DOHH2 (cell line): ENCODE data around the gene CEP112.

ENCODE experiments used
- CTCF ChIP-seq: fragments of 200-600 bp; sonication (generic); IDR thresholded peaks from one replicate; pipeline ENCODE4 v1.5.1; 2014; ENCODE audit warnings: antibody characterized with exemption, mild to moderate bottlenecking, low read depth, low read length; ENCODE audit not compliant: poor library complexity, severe bottlenecking
- EZH2phosphoT487 ChIP-seq: fragments of 200-600 bp; sonication (generic); IDR thresholded peaks from 2 replicates; pipeline ENCODE4 v1.6.1; 2017; ENCODE audit warnings: borderline replicate concordance, mild to moderate bottlenecking, antibody characterized with exemption, low read length, moderate library complexity, mixed read lengths

- TF ChIP-seq CTCF (no peak), EZH2phosphoT487 (no peak)
Observed at GRCh38 chr17:65678546-65678945, 513.4 kb downstream of the CEP112 start.
